SU-DHL-6 (cell line): Measurements from ENCODE around the gene LRRC43.

Experiments
- EZH2phosphoT487 ChIP-seq: fragments of 200-600 bp; sonication (generic), shearing (Covaris generic); conservative IDR thresholded peaks from 2 replicates; pipeline ENCODE4 v1.6.1; 2018; ENCODE audit warnings: mild to moderate bottlenecking, antibody characterized with exemption, low read length, moderate library complexity, mixed read lengths
- TF ChIP-seq, protein P1 (sequence below): fragments of 200-600 bp; sonication (generic); IDR thresholded peaks from one replicate; pipeline ENCODE4 v1.5.1; 2017; ENCODE audit warnings: antibody characterized with exemption, mild to moderate bottlenecking, low read length, moderate library complexity; ENCODE audit not compliant: insufficient read depth, poor library complexity, severe bottlenecking

DNA sequence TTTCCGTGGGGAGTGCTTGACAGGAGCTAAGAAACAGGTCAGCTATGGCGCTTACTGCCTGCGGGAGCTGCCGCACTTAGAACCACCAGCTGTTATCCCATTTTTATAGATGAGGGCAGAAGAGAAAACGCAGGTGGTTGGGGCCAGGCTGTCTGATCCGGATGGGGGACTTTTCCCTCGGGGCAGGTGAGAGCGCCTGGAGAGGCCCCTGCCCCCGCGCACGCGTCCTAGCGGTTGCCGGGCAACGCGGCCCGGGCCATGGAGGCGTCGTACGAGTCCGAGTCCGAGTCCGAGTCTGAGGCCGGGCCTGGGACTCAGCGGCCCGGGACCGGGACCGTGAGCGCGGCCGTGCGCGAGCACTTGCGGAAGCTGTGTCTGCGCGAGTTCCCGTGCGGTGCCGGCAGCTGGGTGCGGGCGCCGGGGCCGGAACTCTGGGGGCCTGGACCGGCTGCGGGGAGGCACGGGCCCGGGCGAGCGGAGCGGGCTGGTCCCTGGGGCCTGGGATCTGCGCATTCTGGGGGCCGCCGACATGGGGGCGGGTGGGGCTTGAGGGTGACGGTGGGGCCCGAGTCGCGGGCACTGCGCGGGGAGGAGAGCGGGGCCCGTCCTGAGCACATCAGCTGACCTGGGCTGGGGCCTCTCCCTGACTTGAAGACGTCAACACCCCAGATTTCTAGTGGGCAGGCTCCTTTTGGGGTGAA, at the start of gene LRRC43:
- TF ChIP-seq, protein P1, sequence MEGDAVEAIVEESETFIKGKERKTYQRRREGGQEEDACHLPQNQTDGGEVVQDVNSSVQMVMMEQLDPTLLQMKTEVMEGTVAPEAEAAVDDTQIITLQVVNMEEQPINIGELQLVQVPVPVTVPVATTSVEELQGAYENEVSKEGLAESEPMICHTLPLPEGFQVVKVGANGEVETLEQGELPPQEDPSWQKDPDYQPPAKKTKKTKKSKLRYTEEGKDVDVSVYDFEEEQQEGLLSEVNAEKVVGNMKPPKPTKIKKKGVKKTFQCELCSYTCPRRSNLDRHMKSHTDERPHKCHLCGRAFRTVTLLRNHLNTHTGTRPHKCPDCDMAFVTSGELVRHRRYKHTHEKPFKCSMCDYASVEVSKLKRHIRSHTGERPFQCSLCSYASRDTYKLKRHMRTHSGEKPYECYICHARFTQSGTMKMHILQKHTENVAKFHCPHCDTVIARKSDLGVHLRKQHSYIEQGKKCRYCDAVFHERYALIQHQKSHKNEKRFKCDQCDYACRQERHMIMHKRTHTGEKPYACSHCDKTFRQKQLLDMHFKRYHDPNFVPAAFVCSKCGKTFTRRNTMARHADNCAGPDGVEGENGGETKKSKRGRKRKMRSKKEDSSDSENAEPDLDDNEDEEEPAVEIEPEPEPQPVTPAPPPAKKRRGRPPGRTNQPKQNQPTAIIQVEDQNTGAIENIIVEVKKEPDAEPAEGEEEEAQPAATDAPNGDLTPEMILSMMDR: no peak
- no peak for TF ChIP-seq EZH2phosphoT487
